HG03103 (cell line): ENCODE measurements around the gene POC1B.

ENCODE experiments used
- ATAC-seq: cut with Tn5 transposase; IDR thresholded peaks from one replicate; pipeline ENCODE4 v1.9.1; 2021; ENCODE audit warnings: low read depth; ENCODE audit not compliant: unreplicated experiment

POC1B gene

GRCh38 chr12:89497467-89497866 is 28.4 kb downstream of the POC1B start:
- ATAC-seq, result no peak

- no peak for ATAC-seq
Observed at GRCh38 chr12:89497005-89497404, 28.8 kb downstream of the POC1B start.

- ATAC-seq, result no peak
Observed at GRCh38 chr12:89494411-89495231, 31.2 kb downstream of the POC1B start.

- no peak for ATAC-seq
Observed at GRCh38 chr12:89493670-89494302, 32.1 kb downstream of the POC1B start.

GRCh38 chr12:89492883-89493282 is 33.0 kb downstream of the POC1B start:
- no peak for ATAC-seq

GRCh38 chr12:89490922-89491321 is 34.9 kb downstream of the POC1B start:
- no peak for ATAC-seq

GRCh38 chr12:89486264-89486663 is 39.6 kb downstream of the POC1B start:
- ATAC-seq, result no peak

- ATAC-seq, result no peak
Observed at GRCh38 chr12:89484470-89484869, 41.4 kb downstream of the POC1B start.

- ATAC-seq, result no peak
Observed at GRCh38 chr12:89481213-89481914, 44.5 kb downstream of the POC1B start.

GRCh38 chr12:89479982-89480381 is 45.9 kb downstream of the POC1B start:
- no peak for ATAC-seq

- no peak for ATAC-seq
Observed at GRCh38 chr12:89477633-89478279, 48.1 kb downstream of the POC1B start.

GRCh38 chr12:89476904-89477595 is 48.8 kb downstream of the POC1B start:
- ATAC-seq, result no peak

- no peak for ATAC-seq
Observed at GRCh38 chr12:89476232-89476631, 49.6 kb downstream of the POC1B start.

GRCh38 chr12:89475203-89475990 is 50.5 kb downstream of the POC1B start:
- ATAC-seq, result no peak

GRCh38 chr12:89474615-89475014 is 51.2 kb downstream of the POC1B start:
- ATAC-seq, result no peak

GRCh38 chr12:89472508-89472907 is 53.3 kb downstream of the POC1B start:
- no peak for ATAC-seq

GRCh38 chr12:89470741-89471509 is 54.9 kb downstream of the POC1B start:
- ATAC-seq, result peak; percentile 34

GRCh38 chr12:89469361-89469760 is 56.5 kb downstream of the POC1B start:
- peak; percentile 59 for ATAC-seq
